Endothelial cell of umbilical vein (primary cell): ENCODE results near the gene CRK. TPM values are rescaled to one million over a fixed set of nuclear protein-coding genes. Genes with fewer than 3 reads are reported as not detected.

Experiments used
- BruUV-seq: library from RNA; stranded (reverse); fragments of 400-500 nt; replicated peaks from 2 replicates; lab custom pipeline; 2021; lab: Mats Ljungman, UMichigan
- CTCF ChIA-PET: fragments of 300-600, 350-600 bp; sonication (Branson Sonifier 250); formaldehyde crosslinking; loops from one replicate; lab custom pipeline; 2021; ENCODE audit warnings: antibody characterized with exemption, inconsistent platforms; lab: Charles Lee
- POLR2A ChIA-PET: fragments of 300-600, 350-600 bp; sonication (Branson Sonifier 250); formaldehyde crosslinking; loops from one replicate; lab custom pipeline; 2021; ENCODE audit warnings: antibody characterized with exemption, inconsistent platforms; lab: Charles Lee
- DNase-seq: peaks from one replicate; pipeline ENCODE4 v3.0.0-alpha.2; 2011; ENCODE audit warnings: low read depth, low spot score
- FAIRE-seq: peaks from 2 replicates; lab custom pipeline; 2011; peaks lifted over from hg19 to GRCh38; lab: Jason Lieb, UNC
- H2AFZ ChIP-seq: 2 replicates; pipeline ENCODE4 v1.6.0; 2012; ENCODE audit warnings: low read depth, low read length, control low read depth, inconsistent platforms
- H3K27ac ChIP-seq: 2 replicates; pipeline ENCODE4 v1.5.1; 2011; ENCODE audit warnings: low read depth, mild to moderate bottlenecking, control low read depth, low read length, moderate library complexity; ENCODE audit not compliant: insufficient read depth
- H3K27me3 ChIP-seq, 2 experiments: 2 replicates each; pipeline versions ENCODE4 v1.6.0 to v1.6.1; 2011; ENCODE audit warnings: low read length in 2 of 2, mixed read lengths in 1 of 2; ENCODE audit not compliant: control insufficient read depth in 2 of 2, insufficient read depth in 2 of 2
- H3K36me3 ChIP-seq, 2 experiments: 2 replicates in 1 of 2; 3 replicates in 1 of 2; pipeline ENCODE4 v1.5.1; 2011; ENCODE audit warnings: low read length in 2 of 2, mild to moderate bottlenecking in 1 of 2, moderate library complexity in 1 of 2; ENCODE audit not compliant: control insufficient read depth in 2 of 2, insufficient read depth in 2 of 2; ENCODE audit errors: extremely low read depth in 1 of 2
- H3K4me1 ChIP-seq: 3 replicates; pipeline ENCODE4 v1.5.1; 2011; ENCODE audit warnings: mild to moderate bottlenecking, low read length; ENCODE audit not compliant: control insufficient read depth, insufficient read depth; ENCODE audit errors: extremely low read depth
- H3K4me2 ChIP-seq: 2 replicates; pipeline ENCODE4 v1.6.1; 2011; ENCODE audit warnings: low read length, control low read depth, mixed read lengths; ENCODE audit not compliant: insufficient read depth
- H3K4me3 ChIP-seq, 3 experiments: fragments of 200-600 bp in 1 of 3; sonication (generic), shearing (Covaris generic) in 1 of 3; replicated peaks in 1 of 3; 2 replicates each; pipeline ENCODE4 v1.5.1; 2011 to 2016; ENCODE audit warnings: control low read depth in 3 of 3, low read length in 3 of 3, mild to moderate bottlenecking in 2 of 3, inconsistent platforms in 1 of 3, low read depth in 1 of 3, moderate library complexity in 1 of 3; ENCODE audit not compliant: insufficient read depth in 1 of 3
- H3K79me2 ChIP-seq: 2 replicates; pipeline ENCODE4 v1.6.0; 2012; ENCODE audit warnings: low read length, inconsistent platforms; ENCODE audit not compliant: control insufficient read depth, insufficient read depth
- H3K9ac ChIP-seq: replicated peaks from 2 replicates; pipeline ENCODE3; 2011; ENCODE audit warnings: low read length, control low read depth; ENCODE audit not compliant: insufficient read depth; ENCODE audit errors: extremely low read depth
- H3K9me1 ChIP-seq: replicated peaks from 3 replicates; pipeline ENCODE4 v1.6.0; 2011; ENCODE audit warnings: mild to moderate bottlenecking, low read length; ENCODE audit not compliant: control insufficient read depth, insufficient read depth; ENCODE audit errors: extremely low read depth
- H3K9me3 ChIP-seq: replicated peaks from 2 replicates; pipeline ENCODE4 v1.5.1; 2012; ENCODE audit warnings: low read length, inconsistent platforms; ENCODE audit not compliant: control insufficient read depth, insufficient read depth
- H4K20me1 ChIP-seq: replicated peaks from 2 replicates; pipeline ENCODE3; 2011; ENCODE audit warnings: mild to moderate bottlenecking, low read length; ENCODE audit not compliant: control insufficient read depth, insufficient read depth; ENCODE audit errors: extremely low read depth
- EZH2 ChIP-seq: IDR thresholded peaks from 2 replicates; pipeline ENCODE4 v1.6.1; 2012; ENCODE audit warnings: borderline replicate concordance, low read depth, mild to moderate bottlenecking, moderate library complexity, low read length, inconsistent platforms; ENCODE audit not compliant: severe bottlenecking
- FOS ChIP-seq: IDR thresholded peaks from 2 replicates; pipeline ENCODE4 v1.6.1; 2011; ENCODE audit warnings: mild to moderate bottlenecking, low read length, moderate library complexity, borderline replicate concordance; ENCODE audit not compliant: insufficient read depth
- GATA2 ChIP-seq: IDR thresholded peaks from 2 replicates; pipeline ENCODE4 v1.7.0; 2011; ENCODE audit warnings: low read depth, mild to moderate bottlenecking, moderate library complexity, mixed read lengths, low read length; ENCODE audit not compliant: insufficient read length, insufficient read depth
- JUN ChIP-seq: IDR thresholded peaks from 2 replicates; pipeline ENCODE4 v1.6.1; 2011; ENCODE audit warnings: borderline replicate concordance, low read depth; ENCODE audit not compliant: insufficient read length, insufficient read depth
- MYC ChIP-seq: IDR thresholded peaks from one replicate; pipeline ENCODE4 v1.6.1; 2011; ENCODE audit warnings: mild to moderate bottlenecking, low read depth, low read length
- POLR2A ChIP-seq: IDR thresholded peaks from 2 replicates; pipeline ENCODE4 v1.6.1; 2012; ENCODE audit warnings: low read depth, mild to moderate bottlenecking, control low read depth, low read length
- POLR2AphosphoS5 ChIP-seq: IDR thresholded peaks from 2 replicates; pipeline ENCODE4 v1.6.1; 2012; ENCODE audit warnings: low read depth, mild to moderate bottlenecking, control low read depth, low read length, moderate library complexity; ENCODE audit not compliant: insufficient read depth
- dilution Hi-C: fragments of 300-500 bp; cut with MboI; formaldehyde crosslinking; loops from one replicate; pipeline ENCODE4 v1.15.0; 2019; ENCODE audit warnings: low sequenced_read_pairs; ENCODE audit not compliant: extremely low pct_ligation_motif_present
- intact Hi-C: fragments of 100-400 bp; cut with micrococcal nuclease; formaldehyde crosslinking; loops from one replicate; pipeline ENCODE4 v1.10.0; 2022
- polyA plus RNA-seq, 4 experiments: library from polyadenylated mRNA; depleted of rRNA in 3 of 4; stranded (reverse) in 3 of 4; unstranded in 1 of 4; fragments of >200 nt; gene quantifications; 2 replicates each; pipeline versions ENCODE4 v1.2.1 to v1.2.3, GENCODE V29; 2011 to 2012; ENCODE audit warnings: missing spikeins in 1 of 4
- total RNA-seq: library from RNA; stranded (reverse); gene quantifications from 2 replicates; pipeline ENCODE4 v1.2.3, GENCODE V29; 2021
- TF ChIP-seq, protein P1 (sequence below), 2 donors: IDR thresholded peaks; 1 replicate in 1 of 2; 2 replicates in 1 of 2; pipeline ENCODE4 v1.5.1; 2011; ENCODE audit warnings: low read length in 2 of 2, mild to moderate bottlenecking in 2 of 2, moderate library complexity in 2 of 2, control low read depth in 1 of 2, inconsistent platforms in 1 of 2, low read depth in 1 of 2; ENCODE audit not compliant: insufficient read depth in 1 of 2; ENCODE audit errors: extremely low read depth in 1 of 2
- TF ChIP-seq, protein P2 (sequence below): IDR thresholded peaks from 2 replicates; pipeline ENCODE4 v1.6.1; 2011; ENCODE audit not compliant: insufficient read depth, insufficient read length

The CRK gene
- total and polyA plus RNA-seq, 2 donors (not counting 3 experiments of a cell fraction or from before 2014, with no cell fraction given), result 52.8 to 67.2 TPM

DNA sequence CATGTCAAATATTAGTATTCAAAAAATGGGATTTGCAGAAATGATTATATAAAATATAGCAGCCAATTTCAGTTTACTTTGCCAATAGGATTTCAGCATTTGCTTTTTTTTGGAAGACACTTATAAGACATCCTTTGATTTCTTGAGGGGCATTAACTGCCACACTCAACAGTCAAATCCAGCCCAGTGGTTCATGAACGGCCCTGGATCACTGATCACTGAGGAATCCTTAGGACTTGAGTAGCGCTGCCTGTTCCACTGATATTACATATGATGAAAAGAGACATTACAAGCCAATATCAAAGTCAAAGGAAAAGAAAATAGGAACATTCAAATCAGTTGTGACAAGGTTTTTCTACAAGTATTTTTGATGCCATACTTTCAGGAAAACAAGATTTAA lies 35.1 kb downstream of the CRK start:
- intact Hi-C loops, result no loop called here

DNA sequence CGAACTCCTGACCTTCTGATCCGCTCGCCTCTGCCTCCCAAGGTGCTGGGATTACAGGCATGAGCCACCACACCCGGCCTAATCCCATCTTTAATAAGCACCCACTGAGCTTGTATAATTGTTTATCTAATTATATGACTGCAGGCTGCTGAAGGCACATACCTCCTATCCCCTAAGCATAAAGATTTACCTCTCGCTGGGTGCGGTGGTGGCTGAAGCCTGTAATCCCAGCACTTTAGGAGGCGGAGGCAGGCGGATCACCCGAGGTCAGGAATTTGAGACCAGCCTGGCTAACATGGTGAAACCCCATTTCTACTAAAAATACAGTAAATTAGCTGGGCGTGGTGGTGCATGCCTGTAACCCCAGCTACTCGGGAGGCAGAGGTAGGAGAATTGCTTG lies 35.9 kb downstream of the CRK start:
- Histone ChIP-seq H3K4me2 (no peak overlapping the region), H3K9me1 (no peaks in the 10 kb centered on the region), H3K79me2 (peaks cover 25% of the 10 kb centered on the region), H3K27ac (no peak overlapping the region), H3K9me3 (no peaks in the 10 kb centered on the region), H3K4me1 (peaks cover 25% of the 10 kb centered on the region), H3K36me3 (peaks cover 3 to 17% of the 10 kb centered on the region in 2 experiments), H4K20me1 (peaks cover 4% of the 10 kb centered on the region), H3K27me3 (no peaks in the 10 kb centered on the region), H3K4me3 (no peak overlapping the region), H3K9ac (no peak overlapping the region), H2AFZ (no peak overlapping the region)
- dilution Hi-C loops (no loop called here), intact Hi-C loops (no loop called here)
- DNase-seq, result no peak
- ChIA-PET CTCF (interaction anchor here (0.6 kb wide), 1 partner anchor 20 kb away, joined by 4 read pairs; the partner anchor contains the start of gene YWHAE), POLR2A (no interaction called here)
- TF ChIP-seq FOS (no peak), JUN (no peak), POLR2AphosphoS5 (no peak), EZH2 (no peak), MYC (no peak), GATA2 (no peak), POLR2A (no peak)
- TF ChIP-seq, protein P1, sequence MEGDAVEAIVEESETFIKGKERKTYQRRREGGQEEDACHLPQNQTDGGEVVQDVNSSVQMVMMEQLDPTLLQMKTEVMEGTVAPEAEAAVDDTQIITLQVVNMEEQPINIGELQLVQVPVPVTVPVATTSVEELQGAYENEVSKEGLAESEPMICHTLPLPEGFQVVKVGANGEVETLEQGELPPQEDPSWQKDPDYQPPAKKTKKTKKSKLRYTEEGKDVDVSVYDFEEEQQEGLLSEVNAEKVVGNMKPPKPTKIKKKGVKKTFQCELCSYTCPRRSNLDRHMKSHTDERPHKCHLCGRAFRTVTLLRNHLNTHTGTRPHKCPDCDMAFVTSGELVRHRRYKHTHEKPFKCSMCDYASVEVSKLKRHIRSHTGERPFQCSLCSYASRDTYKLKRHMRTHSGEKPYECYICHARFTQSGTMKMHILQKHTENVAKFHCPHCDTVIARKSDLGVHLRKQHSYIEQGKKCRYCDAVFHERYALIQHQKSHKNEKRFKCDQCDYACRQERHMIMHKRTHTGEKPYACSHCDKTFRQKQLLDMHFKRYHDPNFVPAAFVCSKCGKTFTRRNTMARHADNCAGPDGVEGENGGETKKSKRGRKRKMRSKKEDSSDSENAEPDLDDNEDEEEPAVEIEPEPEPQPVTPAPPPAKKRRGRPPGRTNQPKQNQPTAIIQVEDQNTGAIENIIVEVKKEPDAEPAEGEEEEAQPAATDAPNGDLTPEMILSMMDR (IDR thresholded peaks at IDR 0.05; ENCODE audit: extremely low read depth in 1 of 2, insufficient read depth in 1 of 2, low read depth in 1 of 2, low read length in 2 of 2), result no peak
- TF ChIP-seq, protein P2, sequence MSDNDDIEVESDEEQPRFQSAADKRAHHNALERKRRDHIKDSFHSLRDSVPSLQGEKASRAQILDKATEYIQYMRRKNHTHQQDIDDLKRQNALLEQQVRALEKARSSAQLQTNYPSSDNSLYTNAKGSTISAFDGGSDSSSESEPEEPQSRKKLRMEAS, result no peak
- no peak for FAIRE-seq
- no TSS peak for BruUV-seq

More for the DNA sequence above, 35.1 kb downstream of the CRK start:
- no peak overlapping the region for H3K27ac ChIP-seq
- peaks cover 3 to 17% of the 10 kb centered on the region in 2 experiments for H3K36me3 ChIP-seq
- FAIRE-seq, result no peak
- H3K27me3 ChIP-seq, result no peaks in the 10 kb centered on the region
- dilution Hi-C loops, result no loop called here
- peaks cover 33% of the 10 kb centered on the region for H3K79me2 ChIP-seq
- peaks cover 25% of the 10 kb centered on the region for H3K4me1 ChIP-seq
- H3K9ac ChIP-seq, result no peak overlapping the region
- H3K4me2 ChIP-seq, result no peak overlapping the region
- ChIA-PET POLR2A (no interaction called here), CTCF (no interaction called here)
- no peak overlapping the region for H2AFZ ChIP-seq
- no peaks in the 10 kb centered on the region for H3K9me3 ChIP-seq
- DNase-seq, result no peak
- H3K9me1 ChIP-seq, result no peaks in the 10 kb centered on the region
- peaks cover 4% of the 10 kb centered on the region for H4K20me1 ChIP-seq
- TF ChIP-seq JUN, result no peak
- no peak for TF ChIP-seq EZH2
- no peak for TF ChIP-seq POLR2AphosphoS5
- TF ChIP-seq, protein P2, result no peak
- no peak for TF ChIP-seq MYC
- no peak for TF ChIP-seq FOS
- no TSS peak for BruUV-seq
- H3K4me3 ChIP-seq, result no peak overlapping the region
